ENCODE data around the gene DGKG.

DGKG gene

DNA sequence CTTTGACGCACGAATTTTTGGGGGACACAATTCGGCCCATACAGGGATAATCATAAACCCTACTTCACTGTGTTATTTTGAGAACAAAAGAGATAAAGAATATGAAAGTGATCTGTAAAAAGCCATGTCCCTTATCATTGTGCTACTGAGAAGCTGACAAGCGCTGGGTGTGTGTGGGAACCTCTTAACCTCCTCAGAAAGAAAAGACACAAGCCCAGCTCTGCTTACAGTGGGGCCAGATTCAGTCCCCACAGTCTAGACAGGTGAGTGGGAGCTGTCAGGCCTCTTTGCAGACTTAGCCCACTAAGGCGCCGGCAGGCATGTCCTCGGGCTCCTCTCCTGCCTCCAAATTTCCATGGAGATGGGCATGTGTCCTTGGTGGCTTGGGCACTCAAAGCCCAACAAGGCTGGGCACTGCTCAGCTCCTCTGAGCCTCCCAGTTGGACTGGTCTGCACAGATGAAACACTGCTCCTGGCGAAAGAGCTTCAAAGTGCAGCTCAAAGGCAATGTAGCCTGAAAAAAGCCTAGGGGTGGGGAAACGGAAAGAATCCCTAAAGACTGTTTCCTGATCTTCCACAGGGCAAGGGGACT lies 188.7 kb downstream of the DGKG start:
- no peak for DNase-seq (ENCODE audit: low read depth, low spot score)

DNA sequence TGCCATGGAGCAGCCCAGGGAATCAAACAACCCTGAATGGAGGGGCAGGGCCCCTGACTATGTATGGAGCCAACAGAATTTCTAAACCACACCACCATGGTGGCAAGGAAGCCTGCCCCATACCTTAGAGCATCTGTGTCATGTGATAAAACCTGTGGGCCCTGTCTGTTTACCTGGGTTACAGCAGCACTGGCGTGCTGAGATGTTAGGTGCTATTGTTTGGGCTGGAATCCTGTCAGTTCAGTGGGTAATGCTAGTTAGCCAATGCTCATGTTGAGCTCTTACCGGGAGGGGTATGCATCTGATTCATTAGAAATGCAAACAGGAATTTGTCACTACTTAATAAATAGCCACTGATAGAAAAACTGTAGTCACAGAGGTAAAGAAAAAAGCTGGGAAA lies 189.7 kb downstream of the DGKG start:
- no peak for DNase-seq (ENCODE audit: low read depth, low spot score)

DNA sequence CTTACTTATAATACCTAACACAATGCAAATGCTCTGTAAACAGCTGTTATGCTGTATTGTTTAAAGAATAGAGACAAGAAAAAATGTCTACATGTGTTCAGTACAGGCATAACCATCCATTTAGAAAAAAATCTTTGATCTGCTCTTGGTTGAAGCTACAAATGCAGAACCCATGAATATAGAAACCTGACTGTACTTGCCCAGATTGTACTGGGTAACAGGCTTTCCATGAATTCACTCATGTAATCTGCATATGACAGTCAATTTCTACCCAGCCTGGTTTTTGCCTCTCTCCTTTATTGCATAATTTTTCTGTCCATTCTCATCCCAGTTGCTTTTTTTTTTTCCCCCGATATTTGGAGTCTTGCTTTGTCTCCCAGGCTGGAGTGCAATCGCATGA lies 190.5 kb downstream of the DGKG start:
- DNase-seq (ENCODE audit: low read depth, low spot score): no peak

DNA sequence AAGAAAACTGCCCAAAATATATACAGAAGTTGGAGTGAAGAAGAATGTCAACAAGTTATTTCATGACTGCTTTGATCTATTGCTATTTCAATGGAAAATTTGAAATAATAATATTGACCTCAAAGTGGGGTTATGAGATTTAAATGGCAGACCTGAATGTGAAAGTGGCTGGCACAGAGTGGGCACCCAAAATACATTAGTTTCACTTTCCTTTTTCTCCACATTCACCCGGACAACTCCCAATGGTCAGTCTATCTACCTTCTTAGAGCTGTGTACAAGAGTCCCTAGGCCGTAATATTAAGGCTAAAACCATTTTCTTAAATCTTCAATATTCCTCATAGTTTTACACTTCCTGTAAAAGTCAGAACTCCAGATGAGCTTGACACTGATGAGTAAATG lies 191.5 kb downstream of the DGKG start:
- no peak for DNase-seq (ENCODE audit: low read depth, low spot score)

DNA sequence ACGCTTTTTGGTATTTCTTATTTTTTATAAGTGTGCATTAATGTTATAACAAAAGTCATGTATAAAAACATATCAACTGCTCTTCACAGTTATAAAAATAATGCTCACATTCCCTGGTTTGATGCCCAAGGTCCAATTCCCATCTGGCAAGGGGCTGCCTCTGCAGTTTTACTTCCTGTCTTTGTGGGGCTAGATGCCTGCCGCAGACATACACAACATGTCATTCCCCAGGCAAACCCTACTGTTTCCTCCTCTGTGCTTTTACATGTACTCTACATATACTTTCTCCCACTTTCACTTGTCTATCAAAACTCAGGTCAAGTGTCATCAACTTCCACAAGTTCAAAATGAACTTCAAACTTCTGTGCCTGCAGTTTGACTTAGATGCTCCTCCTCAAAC lies 192.7 kb downstream of the DGKG start:
- DNase-seq (ENCODE audit: low read depth, low spot score): no peak

DNA sequence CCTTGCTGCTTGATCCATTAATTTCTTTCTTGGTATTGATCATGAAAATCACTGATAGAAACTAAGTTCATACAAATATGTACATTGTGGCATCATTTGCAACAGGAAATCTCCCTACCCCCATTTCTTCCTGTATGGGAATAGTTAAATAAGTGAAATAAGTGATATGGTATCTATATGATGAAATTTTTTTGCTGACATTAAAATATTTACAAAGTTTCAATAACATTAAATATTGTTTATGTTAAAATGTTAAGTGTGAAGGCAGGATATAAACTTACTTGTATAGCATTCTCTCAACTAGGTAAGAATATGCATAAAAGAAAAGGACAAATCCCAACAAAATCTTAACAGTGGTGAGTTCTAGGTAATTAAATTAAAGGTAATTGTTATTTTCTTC lies 193.1 kb downstream of the DGKG start:
- no peak for DNase-seq (ENCODE audit: low read depth, low spot score)

DNA sequence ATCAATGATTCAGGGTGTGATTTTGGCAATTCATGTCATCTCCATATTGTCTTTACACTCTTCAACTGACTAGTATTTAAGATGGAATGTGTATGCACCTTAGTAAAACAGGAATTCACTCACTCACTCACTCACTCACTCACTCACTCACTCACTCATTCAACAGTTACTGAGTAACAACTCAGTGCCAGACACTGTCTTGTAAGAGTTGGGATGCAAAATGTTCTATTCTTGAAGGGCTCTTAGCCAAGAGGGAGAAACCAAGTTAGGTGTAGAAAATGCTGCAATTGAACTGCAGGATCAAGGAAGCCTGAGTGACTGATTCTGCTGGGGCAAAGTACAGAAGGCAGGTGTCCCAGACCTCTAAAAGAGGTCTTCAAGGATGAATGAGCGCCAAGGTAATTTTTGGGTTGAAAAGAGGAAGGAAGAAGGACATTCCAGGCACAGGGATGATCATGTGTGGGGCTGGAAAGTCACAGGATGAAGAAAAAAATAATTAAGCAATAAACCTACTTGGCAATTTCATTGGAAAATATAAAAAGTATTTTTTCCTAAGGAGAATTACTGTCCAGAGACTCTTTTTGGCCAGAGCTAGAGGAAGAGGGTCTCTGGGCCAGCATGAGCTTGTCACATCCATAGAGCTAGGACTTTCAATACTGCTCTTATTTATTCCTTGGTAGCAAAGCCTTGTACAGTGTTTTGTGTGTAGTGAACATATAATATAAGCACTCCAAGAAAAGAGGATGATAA lies 194.2 kb downstream of the DGKG start:
- no peak for DNase-seq (ENCODE audit: low read depth, low spot score)

DNA sequence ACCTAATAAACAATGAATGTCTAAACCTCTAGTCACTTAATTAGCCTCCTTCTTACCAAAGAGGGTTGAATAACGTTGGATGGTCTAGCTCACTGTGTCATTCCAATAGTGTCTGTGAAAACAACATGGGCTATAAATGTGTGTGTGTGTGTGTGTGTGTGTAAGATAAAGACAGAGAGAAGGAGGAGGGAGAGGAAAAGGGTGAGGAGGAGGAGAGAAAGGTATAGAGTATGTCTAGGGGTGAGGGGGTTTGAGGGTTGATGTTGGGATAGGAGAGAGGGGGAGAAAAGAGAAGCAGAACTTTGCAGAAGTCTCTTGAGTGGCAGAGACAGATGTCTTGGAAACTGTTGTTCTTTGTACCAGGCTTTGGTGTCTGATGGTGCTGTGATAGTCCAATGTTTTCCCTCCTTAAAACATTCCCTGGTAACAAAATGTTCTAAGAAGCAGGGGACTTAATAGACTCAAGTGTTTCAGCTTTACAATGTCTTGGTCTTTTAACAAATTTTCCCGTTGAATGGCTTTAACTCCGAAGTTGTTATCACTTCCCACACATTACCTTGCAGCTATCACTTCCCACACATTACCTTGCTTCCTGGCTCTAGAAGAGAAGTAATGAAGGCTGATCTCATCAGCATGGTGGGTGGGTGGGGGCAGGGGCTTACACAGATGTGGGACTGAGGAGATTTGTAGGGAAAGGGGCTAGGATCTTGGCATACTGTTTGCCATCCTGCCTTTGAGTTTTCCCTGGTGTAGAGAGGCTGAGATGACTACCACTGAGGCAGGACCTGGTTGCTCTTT lies 195.3 kb downstream of the DGKG start:
- no peak for DNase-seq (ENCODE audit: low read depth, low spot score)

DNA sequence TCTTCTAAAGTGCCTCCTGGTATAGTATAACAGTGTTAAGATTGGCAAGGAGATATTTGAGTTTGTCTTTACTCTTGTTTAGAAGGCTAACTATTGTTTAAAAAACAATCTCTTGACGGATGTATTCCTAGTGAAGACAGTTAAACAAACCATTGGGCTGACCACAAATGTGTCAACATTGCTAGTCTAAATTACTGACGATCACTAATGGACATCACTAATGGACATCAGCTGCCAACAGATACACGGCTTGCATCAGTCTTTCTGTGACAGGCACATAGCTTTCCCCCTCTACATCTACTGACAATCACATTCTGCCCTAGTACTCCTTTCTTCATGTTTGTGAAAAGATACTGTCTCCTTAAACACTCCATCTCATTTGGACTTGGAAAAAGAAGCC lies 196.0 kb downstream of the DGKG start:
- no peak for DNase-seq (ENCODE audit: low read depth, low spot score)

DNA sequence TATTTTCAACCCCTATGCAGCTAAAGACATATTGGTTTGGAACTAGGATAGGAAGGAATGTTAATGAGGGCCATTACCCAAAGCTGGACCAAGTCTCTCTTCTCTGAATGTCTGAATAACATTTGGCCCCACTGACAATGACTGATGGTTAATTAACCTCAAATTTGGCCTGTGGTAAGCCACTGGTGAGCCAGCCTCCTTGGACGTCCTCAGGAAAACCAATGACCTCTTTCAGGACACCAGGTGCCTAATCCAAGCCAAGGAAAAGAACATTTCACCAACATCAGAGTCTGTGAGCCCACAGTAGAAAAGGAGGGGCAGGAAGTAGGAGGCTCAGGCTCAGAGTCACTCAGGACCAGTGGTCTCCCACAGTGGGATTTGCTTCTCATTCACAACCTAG lies 196.7 kb downstream of the DGKG start:
- DNase-seq (ENCODE audit: low read depth, low spot score): no peak

DNA sequence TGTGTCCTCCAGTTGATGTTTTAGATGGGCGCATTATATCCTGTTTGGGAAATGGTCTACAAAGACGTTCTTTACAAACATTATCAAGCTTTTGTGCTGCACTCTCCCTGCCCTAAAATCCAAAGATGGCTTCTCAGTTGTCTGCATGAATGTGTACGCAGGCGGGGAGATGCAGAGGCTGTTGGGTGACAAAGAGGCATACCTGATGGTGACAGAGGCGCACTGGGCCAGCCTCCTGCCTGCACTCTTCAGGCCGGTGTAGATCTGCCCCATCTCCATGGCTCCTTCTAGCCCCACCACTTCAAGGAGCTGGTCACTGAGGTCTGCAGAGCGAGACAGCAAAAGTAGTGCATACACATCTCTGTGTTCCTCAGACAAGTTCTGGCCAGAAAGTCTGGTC lies 197.3 kb downstream of the DGKG start:
- DNase-seq (ENCODE audit: low read depth, low spot score): no peak

DNA sequence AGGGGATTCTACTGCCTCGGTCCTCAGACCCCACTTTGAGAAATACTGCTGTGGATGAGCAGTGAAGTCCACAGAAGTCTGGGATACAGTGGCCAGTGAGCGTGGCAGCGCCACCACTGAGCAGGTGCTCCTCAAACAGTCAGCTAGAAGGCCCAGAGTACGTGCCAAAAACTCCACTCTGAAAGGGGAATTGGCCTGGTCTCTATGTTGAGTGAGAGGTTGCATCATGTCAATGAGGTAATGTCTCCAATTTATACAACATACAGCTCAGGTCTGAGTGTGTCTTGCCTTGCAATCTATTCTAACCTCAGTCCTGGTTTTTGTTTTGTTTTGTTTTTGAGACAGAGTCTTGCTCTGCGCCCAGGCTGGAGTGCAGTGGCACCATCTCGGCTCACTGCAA lies 199.8 kb downstream of the DGKG start:
- no peak for DNase-seq (ENCODE audit: low read depth, low spot score)

DNA sequence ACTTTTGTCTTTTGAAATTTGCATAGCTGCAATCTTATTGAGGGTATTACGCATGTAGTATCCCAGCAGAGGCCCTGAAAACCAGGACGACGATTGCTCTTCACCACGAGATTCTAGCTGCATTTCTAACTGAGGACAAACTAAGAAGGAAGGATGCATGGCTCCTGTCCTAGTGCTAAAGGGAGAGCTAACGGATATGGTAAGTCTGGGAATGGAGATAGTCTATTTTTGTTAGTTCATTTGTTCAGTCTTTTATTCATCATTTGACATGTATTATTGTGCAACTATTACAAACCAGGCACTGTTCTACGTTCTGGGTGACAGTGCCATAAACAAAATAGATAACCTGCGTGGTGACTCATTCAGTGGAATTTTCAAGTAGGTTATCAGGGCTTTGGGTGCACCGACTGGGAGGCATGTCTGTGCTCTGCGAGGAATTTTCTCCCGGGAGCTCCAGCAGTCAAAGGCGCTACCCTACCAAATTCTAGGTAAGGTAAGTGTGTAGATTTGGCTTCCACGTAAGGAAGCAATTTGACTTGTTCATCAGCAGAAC lies 201.3 kb downstream of the DGKG start:
- no peak for DNase-seq (ENCODE audit: low read depth, low spot score)

DNA sequence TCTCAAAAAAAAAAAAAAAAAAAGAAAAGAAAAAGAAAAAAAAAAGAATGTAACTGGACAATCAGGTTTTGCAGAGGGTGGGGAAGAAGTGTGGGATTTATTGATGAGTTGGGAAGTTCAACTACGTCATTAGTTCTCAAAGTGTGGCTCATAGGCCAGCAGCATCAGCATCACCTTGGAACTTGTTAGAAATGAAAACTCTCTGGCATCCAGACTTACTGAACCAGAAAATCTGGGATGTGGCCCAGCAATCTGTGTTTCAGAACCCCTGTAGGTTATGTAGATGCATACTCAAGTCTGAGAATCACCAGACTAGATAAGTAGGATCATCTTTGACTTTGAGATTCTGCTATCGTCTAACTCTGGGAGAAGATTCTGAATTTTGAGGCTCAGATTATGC lies 207.4 kb downstream of the DGKG start:
- DNase-seq (ENCODE audit: low read depth, low spot score): no peak

DNA sequence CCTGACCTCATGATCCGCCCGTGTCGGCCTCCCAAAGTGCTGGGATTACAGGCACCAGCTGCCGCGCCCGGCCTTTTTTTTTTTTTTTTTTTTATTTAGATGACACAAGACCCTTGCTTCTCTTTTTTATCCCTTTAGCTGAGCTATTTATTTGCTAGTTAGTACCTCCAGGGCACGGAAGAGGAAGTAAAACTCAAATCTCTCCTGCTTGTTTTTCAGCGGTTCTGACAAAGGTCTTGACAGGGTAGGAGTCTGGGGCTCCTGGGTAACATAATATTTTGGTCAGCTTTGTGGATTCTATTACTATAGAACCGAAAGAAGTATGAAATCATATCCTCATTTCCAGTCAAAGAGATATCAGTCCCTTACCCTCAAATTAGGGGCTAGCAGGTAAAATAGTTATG lies 209.1 kb downstream of the DGKG start:
- DNase-seq (ENCODE audit: low read depth, low spot score): no peak

DNA sequence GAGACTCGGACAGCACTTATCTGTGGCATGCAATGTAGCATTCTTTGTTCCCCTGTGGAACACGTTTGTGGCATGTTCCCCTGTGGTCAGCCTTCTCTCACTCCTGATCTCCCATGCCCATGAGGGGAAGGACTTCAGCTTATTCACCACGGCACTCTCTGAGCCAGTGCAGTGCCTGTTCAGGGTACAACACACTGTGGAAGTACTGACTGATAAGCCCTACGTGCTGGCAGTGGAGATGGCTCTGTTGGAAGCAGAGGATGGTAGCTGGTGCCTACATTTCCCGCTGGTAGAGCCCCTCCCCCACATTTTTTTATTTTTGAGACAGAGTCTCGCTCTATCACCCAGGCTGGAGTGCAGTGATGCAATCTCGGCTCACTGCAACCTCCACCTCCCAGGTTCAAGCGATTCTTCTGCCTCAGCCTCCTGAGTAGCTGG lies 209.7 kb downstream of the DGKG start:
- no peak for DNase-seq (ENCODE audit: low read depth, low spot score)

DNA sequence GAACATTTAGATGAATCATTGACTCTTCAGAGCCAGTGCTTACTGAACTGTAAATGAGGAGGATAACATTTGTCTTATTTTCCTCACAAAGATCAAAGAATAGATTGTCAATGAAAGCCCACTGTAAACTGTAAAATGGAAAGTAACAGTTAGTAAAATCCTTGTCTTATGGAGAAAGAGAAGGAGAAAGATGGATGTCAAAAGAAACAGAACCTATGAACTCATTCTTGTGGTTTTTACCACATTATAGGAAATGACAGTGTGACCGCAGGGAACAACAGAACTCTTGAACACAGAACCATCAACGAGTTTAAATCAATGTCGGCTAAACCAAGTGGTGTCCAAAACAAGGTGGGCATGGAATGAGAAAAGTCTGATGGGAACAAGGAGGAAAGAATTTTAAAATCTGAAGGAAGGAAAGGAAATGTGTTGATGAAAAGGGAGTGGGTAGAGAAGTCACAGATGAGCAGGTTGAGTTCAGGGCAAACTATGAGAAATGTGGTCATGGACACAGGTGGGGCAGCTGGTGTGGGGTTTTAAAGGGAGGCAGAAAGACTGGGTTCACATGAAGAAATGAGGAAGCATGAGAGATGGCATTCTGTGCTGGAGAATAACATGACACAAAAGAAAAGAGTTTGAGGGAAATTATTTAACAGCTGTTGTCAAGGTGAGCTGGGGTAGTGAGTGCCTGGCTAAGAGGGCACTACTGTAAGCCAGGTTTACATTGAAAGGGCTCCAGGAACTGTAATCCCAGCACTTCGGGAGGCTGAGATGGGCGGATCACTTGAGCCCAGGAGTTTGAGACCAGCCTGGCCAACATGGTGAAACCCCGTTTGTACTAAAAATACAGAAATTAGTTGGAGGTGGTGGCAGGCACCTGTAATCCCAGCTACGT lies 210.7 kb downstream of the DGKG start:
- DNase-seq (ENCODE audit: low read depth, low spot score): no peak

DNA sequence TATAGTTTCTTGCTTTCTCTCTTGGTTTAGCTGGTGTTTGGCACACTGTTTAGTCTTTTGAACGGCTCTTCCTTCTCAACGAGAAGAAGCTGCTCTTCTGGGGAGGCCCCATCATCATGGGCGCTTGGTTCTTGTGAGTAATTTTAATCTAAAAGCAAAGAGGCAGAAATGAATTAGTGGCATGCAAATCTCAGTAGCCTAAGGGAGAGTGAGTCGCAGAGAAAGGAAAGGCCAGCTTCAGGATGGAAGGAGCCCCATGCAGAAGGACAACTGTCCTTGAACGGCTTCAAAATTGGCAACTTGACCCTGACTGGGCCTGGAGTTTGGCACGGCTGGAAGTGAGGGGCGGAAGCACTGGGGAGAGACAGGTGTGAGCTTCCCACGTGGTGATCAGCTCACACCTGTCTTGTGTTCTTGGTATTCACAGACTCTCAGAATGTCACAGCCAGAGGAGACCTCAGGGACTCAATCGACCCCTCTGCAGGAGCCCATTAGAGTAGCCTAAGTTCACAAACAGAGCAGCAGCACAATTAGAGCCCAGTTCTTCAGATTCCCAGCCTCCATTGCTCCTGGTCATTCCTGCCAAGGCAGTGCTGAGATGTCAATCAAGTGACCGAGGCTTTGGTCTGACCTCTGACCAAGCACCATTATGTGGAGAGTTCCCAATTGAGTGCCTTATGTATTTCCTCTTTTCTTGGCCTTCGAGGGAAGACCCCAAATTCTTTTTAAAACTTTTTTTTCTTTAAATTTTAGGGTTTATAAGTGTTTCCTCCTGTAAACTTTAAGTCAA lies 211.8 kb downstream of the DGKG start:
- no peak for DNase-seq (ENCODE audit: low read depth, low spot score)

DNA sequence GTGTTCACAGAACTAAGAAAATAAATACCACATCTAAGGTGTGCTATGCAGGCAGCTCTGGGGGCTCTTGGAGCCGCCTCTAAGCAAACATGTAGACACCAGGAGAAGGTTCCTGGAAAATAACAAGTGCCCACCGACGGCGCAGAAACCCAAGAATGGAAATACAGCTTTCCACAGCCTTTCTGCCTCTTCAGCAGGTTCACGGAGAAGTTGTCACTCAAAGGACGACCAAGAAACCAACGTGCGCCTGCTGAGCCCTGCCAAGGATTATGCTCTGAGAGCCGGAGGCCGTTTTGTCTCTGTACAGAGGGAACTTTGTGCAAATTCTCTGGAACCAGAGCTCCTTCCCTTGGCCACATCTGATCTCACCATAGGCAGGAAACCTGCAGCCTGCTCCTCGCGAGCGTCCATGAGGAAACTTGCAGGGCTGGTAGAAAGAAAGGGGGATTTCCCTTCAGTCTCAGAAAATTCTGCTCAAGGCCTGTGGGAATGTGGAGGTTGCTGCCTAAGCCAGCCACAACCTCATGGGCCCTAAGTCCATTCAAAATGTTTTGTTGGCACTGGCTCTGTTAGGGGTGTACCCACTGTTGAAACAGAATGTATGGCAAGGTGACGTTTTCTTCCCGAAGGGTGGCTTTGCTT lies 212.6 kb downstream of the DGKG start:
- DNase-seq (ENCODE audit: low read depth, low spot score): no peak

DNA sequence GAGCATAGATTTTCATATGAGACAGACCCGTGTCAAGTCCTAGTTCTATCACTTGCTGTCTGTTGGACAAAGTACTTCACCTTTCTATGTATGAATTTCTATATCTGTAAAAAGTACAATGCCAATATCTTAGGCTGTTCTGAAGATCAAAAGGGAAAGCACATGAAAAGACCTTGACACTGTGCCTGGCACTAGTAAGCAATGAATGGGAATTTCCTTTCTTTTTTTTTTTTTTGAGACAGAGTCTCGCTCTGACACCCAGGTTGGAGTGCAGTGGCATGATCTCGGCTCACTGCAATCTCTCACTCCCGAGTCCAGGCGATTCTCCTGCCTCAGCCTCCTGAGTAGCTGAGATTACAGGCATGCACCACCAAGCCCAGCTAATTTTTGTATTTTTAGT lies 217.8 kb downstream of the DGKG start:
- no peak for DNase-seq (ENCODE audit: low read depth, low spot score)

Measured in activated naive CD8-positive, alpha-beta T cell treated with anti-CD3 and anti-CD28 coated beads, Interleukin-2, amount 50 U/mL, for 16 hours (primary cell).